IMR-90 (cell line): ENCODE data around the gene FOXK1. TPM values are rescaled to one million over a fixed set of nuclear protein-coding genes. Genes with fewer than 3 reads are reported as not detected.

Experiments used
- ATAC-seq: fragments of 200-7000 bp; cut with Tn5 transposase; 2 replicates; pipeline ENCODE4 v1.9.1; 2020; ENCODE audit warnings: low read depth, mild to moderate bottlenecking, moderate library complexity
- BruUV-seq: library from RNA; stranded (reverse); fragments of 400-500 nt; replicated peaks from 2 replicates; lab custom pipeline; 2021; lab: Mats Ljungman, UMichigan
- CTCF ChIA-PET: fragments of 300-600 bp; formaldehyde crosslinking; extraction: SDS; loops from one replicate; lab custom pipeline; 2021; ENCODE audit warnings: antibody characterized with exemption; lab: Yijun Ruan, JAX
- POLR2A ChIA-PET: fragments of 300-600 bp; sonication (Branson Sonifier 250); formaldehyde crosslinking; loops from one replicate; lab custom pipeline; 2022; ENCODE audit warnings: antibody characterized with exemption; ENCODE audit not compliant: unreplicated experiment; lab: Charles Lee
- DNase-seq: peaks from one replicate; pipeline ENCODE4 v3.0.0; 2013
- H2AFZ ChIP-seq: replicated peaks from 2 replicates; pipeline ENCODE3; 2013; ENCODE audit warnings: low read length, mild to moderate bottlenecking; ENCODE audit not compliant: poor library complexity
- H2AK5ac ChIP-seq: 2 replicates; pipeline ENCODE4 v1.6.1; 2013; ENCODE audit warnings: low read depth, low read length, inconsistent platforms
- H2AK9ac ChIP-seq: replicated peaks from 2 replicates; pipeline ENCODE3; 2013; ENCODE audit warnings: mild to moderate bottlenecking, low read depth, low read length, moderate library complexity; ENCODE audit not compliant: poor library complexity
- H2BK120ac ChIP-seq: 2 replicates; pipeline ENCODE4 v1.6.1; 2013; ENCODE audit warnings: low read depth, low read length, inconsistent platforms
- H2BK15ac ChIP-seq: 3 replicates; pipeline ENCODE4 v1.6.1; 2013; ENCODE audit warnings: low read depth, low read length, inconsistent platforms
- H2BK20ac ChIP-seq: 2 replicates; pipeline ENCODE4 v1.6.1; 2013; ENCODE audit warnings: low read depth, mild to moderate bottlenecking, inconsistent platforms, low read length, moderate library complexity
- H2BK5ac ChIP-seq: 2 replicates; pipeline ENCODE4 v1.6.1; 2013; ENCODE audit warnings: mild to moderate bottlenecking, low read depth, low read length, inconsistent platforms; ENCODE audit not compliant: poor library complexity, severe bottlenecking
- H3K14ac ChIP-seq: replicated peaks from 2 replicates; pipeline ENCODE4 v1.6.1; 2013; ENCODE audit warnings: low read depth, low read length, inconsistent platforms
- H3K18ac ChIP-seq: 2 replicates; pipeline ENCODE4 v1.6.1; 2013; ENCODE audit warnings: low read depth, low read length, control low read depth
- H3K23ac ChIP-seq: 2 replicates; pipeline ENCODE4 v1.6.1; 2013; ENCODE audit warnings: low read depth, low read length, inconsistent platforms
- H3K27ac ChIP-seq: 2 replicates; pipeline ENCODE4 v1.5.1; 2013; ENCODE audit warnings: mild to moderate bottlenecking, control low read depth, low read length; ENCODE audit not compliant: insufficient read depth
- H3K27me3 ChIP-seq: 2 replicates; pipeline ENCODE4 v1.6.1; 2013; ENCODE audit warnings: low read length; ENCODE audit not compliant: control insufficient read depth, insufficient read depth
- H3K36me3 ChIP-seq: 2 replicates; pipeline ENCODE4 v1.6.1; 2013; ENCODE audit warnings: low read length, mixed read lengths; ENCODE audit not compliant: control insufficient read depth, insufficient read depth
- H3K4ac ChIP-seq: 2 replicates; pipeline ENCODE4 v1.6.1; 2013; ENCODE audit warnings: low read depth, low read length, inconsistent platforms
- H3K4me1 ChIP-seq: 2 replicates; pipeline ENCODE4 v1.6.1; 2013; ENCODE audit warnings: low read length, mixed read lengths; ENCODE audit not compliant: control insufficient read depth, insufficient read depth
- H3K4me2 ChIP-seq: 2 replicates; pipeline ENCODE4 v1.6.1; 2013; ENCODE audit warnings: low read depth, mild to moderate bottlenecking, control low read depth, low read length, moderate library complexity
- H3K4me3 ChIP-seq: 2 replicates; pipeline ENCODE4 v1.5.1; 2013; ENCODE audit warnings: low read depth, mild to moderate bottlenecking, control low read depth, low read length, moderate library complexity; ENCODE audit not compliant: insufficient read depth
- H3K56ac ChIP-seq: 2 replicates; pipeline ENCODE4 v1.6.1; 2013; ENCODE audit warnings: low read length, inconsistent platforms; ENCODE audit not compliant: insufficient read depth; ENCODE audit errors: extremely low read depth
- H3K79me1 ChIP-seq, 2 experiments: 2 replicates each; pipeline ENCODE4 v1.6.1; 2013; ENCODE audit warnings: low read length in 2 of 2, inconsistent platforms in 1 of 2, low read depth in 1 of 2
- H3K9ac ChIP-seq: 2 replicates; pipeline ENCODE4 v1.6.1; 2013; ENCODE audit warnings: low read depth, low read length, control low read depth
- H3K9me1 ChIP-seq: 2 replicates; pipeline ENCODE4 v1.6.1; 2013; ENCODE audit warnings: low read length, inconsistent platforms; ENCODE audit not compliant: insufficient read depth
- H3K9me3 ChIP-seq: 2 replicates; pipeline ENCODE4 v1.6.1; 2013; ENCODE audit warnings: low read length; ENCODE audit not compliant: control insufficient read depth, insufficient read depth
- H4K20me1 ChIP-seq: 2 replicates; pipeline ENCODE4 v1.6.1; 2013; ENCODE audit warnings: low read length, inconsistent platforms; ENCODE audit not compliant: insufficient read depth
- H4K5ac ChIP-seq: 2 replicates; pipeline ENCODE4 v1.6.1; 2013; ENCODE audit warnings: mild to moderate bottlenecking, low read depth, low read length, control low read depth
- H4K8ac ChIP-seq, 2 experiments: 2 replicates each; pipeline ENCODE4 v1.6.1; 2013; ENCODE audit warnings: low read depth in 2 of 2, low read length in 2 of 2, control low read depth in 1 of 2, inconsistent platforms in 1 of 2
- H4K91ac ChIP-seq: 2 replicates; pipeline ENCODE4 v1.6.1; 2013; ENCODE audit warnings: low read depth, low read length, inconsistent platforms; ENCODE audit not compliant: insufficient read depth
- BHLHE40 ChIP-seq: fragments of 150-350 bp; IDR thresholded peaks from 2 replicates; pipeline ENCODE4 v1.6.1; 2016; ENCODE audit warnings: mild to moderate bottlenecking, low read depth, low read length
- CEBPB ChIP-seq: IDR thresholded peaks from 2 replicates; pipeline ENCODE4 v1.6.1; 2012; ENCODE audit warnings: low read depth, low read length, improper control_type of control experiment
- CHD1 ChIP-seq: IDR thresholded peaks from 2 replicates; pipeline ENCODE4 v1.6.1; 2012; ENCODE audit warnings: low read depth, low read length, improper control_type of control experiment
- MAFK ChIP-seq: IDR thresholded peaks from 2 replicates; pipeline ENCODE4 v1.6.1; 2012; ENCODE audit warnings: low read depth, low read length, improper control_type of control experiment
- MAZ ChIP-seq: IDR thresholded peaks from 2 replicates; pipeline ENCODE4 v1.6.1; 2012; ENCODE audit warnings: low read depth, mild to moderate bottlenecking, low read length, improper control_type of control experiment, moderate library complexity, borderline replicate concordance
- MXI1 ChIP-seq: IDR thresholded peaks from 2 replicates; pipeline ENCODE4 v1.6.1; 2012; ENCODE audit warnings: low read depth, mild to moderate bottlenecking, low read length, moderate library complexity, borderline replicate concordance
- NFE2L2 ChIP-seq: fragments of 150-350 bp; IDR thresholded peaks from 2 replicates; pipeline ENCODE4 v1.6.1; 2016; ENCODE audit warnings: low read depth, mild to moderate bottlenecking, low read length
- POLR2A ChIP-seq: IDR thresholded peaks from 2 replicates; pipeline ENCODE4 v1.6.1; 2012; ENCODE audit warnings: mild to moderate bottlenecking, low read depth, low read length
- RAD21 ChIP-seq: IDR thresholded peaks from 2 replicates; pipeline ENCODE4 v1.6.1; 2012; ENCODE audit warnings: low read length, improper control_type of control experiment
- RCOR1 ChIP-seq: IDR thresholded peaks from 2 replicates; pipeline ENCODE4 v1.6.1; 2012; ENCODE audit warnings: mild to moderate bottlenecking, low read length, improper control_type of control experiment; ENCODE audit not compliant: insufficient replicate concordance
- SMC3 ChIP-seq: fragments of 150-350 bp; IDR thresholded peaks from 2 replicates; pipeline ENCODE4 v1.6.1; 2016; ENCODE audit warnings: low read depth, mild to moderate bottlenecking, antibody characterized with exemption, low read length, moderate library complexity
- WGBS, 2 experiments: methylation state at CpG; one replicate each; pipeline versions ENCODE4 v1.1.5 to v1.1.7; 2013; ENCODE audit warnings: missing lambda C conversion rate in 2 of 2; ENCODE audit not compliant: insufficient read length in 1 of 2; ENCODE audit errors: extremely low coverage in 2 of 2; 5-methylcytosine and 5-hydroxymethylcytosine counted together
- dilution Hi-C: fragments of 300-500 bp; cut with HindIII; formaldehyde crosslinking; loops from one replicate; pipeline ENCODE4 v1.14.3; 2018; ENCODE audit warnings: low sequenced_read_pairs; ENCODE audit not compliant: unreplicated experiment
- in situ Hi-C: fragments of 300-500 bp; cut with MboI; formaldehyde crosslinking; loops from 3 replicates; pipeline ENCODE4 v1.14.3; 2019; ENCODE audit warnings: low sequenced_read_pairs, inconsistent platforms, mixed read lengths
- intact Hi-C: fragments of 100-400 bp; cut with micrococcal nuclease; formaldehyde crosslinking; loops from 2 replicates; pipeline ENCODE4 v1.10.0; 2022
- polyA plus RNA-seq, 3 experiments: library from polyadenylated mRNA; depleted of rRNA; stranded (reverse); fragments of >200 nt; gene quantifications; 2 replicates each; pipeline ENCODE4 v1.2.3, GENCODE V29; 2012; ENCODE audit warnings: low replicate concordance in 1 of 3
- total RNA-seq: library from RNA; depleted of rRNA; stranded (reverse); fragments of >200 nt; gene quantifications from 2 replicates; pipeline ENCODE4 v1.2.3, GENCODE V29; 2012
- TF ChIP-seq, protein P1 (sequence below): conservative IDR thresholded peaks from 2 replicates; pipeline ENCODE4 v1.5.1; 2012; ENCODE audit warnings: mild to moderate bottlenecking, low read depth, low read length, improper control_type of control experiment
- TF ChIP-seq, protein P2 (sequence below): fragments of 150-350 bp; IDR thresholded peaks from 2 replicates; pipeline ENCODE4 v1.6.1; 2016; ENCODE audit warnings: low read depth, mild to moderate bottlenecking, low read length, moderate library complexity, borderline replicate concordance

Gene FOXK1
- total and polyA plus RNA-seq, 2 of the 4 experiments (the other 2 are of a cell fraction) = 4.3 to 8.8 TPM

DNA sequence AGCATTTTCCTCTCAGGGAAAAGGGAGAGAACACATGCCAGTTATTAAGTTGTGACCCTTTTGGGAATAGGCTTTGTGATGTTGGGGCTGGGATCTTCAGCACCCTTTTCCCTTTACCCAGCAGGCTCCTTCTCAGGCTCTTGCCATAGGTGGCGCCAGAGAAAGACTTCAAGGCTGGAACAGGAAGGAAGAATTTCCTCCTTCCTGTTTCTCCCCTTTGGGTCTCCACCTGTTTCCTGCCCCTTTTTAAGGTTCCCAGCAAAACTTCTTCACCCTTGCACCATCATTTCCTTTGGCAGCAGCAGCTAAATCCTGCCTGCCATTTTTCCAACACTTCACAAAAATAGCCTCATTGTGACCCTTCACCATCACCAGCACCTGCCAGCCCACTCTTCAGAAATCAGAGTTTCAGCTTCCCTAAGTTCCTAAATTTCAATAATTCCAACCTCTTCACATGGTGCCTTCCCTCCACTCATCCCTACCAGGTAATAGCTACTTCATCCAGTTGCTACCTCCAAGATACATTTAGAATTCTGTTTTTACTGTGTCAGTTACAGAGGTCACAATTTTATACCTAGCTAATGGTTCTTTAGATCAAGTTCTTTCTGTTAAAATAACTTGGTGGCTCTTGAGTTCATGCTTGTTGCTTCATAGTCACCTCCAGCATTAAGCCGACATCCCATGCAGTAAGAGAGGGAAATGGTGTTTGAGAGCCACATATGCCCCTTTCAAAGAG, 22.4 kb upstream of the FOXK1 start:
- H4K91ac ChIP-seq = no peak overlapping the region
- CTCF ChIA-PET = no interaction called here

More for the DNA sequence above, 22.4 kb upstream of the FOXK1 start:
- intact Hi-C loops = no loop called here
- Histone ChIP-seq H4K20me1 (no peaks in the 10 kb centered on the region), H2BK120ac (no peak overlapping the region), H3K9me1 (0 out of 2 replicates have a peak, but pooled peaks cover 2% of the 10 kb centered on the region), H2AK9ac (no peak overlapping the region), H2BK20ac (no peak overlapping the region), H3K14ac (no peak overlapping the region), H3K4me2 (no peak overlapping the region), H3K36me3 (no peaks in the 10 kb centered on the region), H4K8ac (no peak overlapping the region), H3K18ac (no peak overlapping the region), H2BK15ac (no peak overlapping the region), H2AK5ac (no peak overlapping the region), H3K4me1 (peaks cover 4% of the 10 kb centered on the region), H3K27ac (no peak overlapping the region), H4K5ac (no peak overlapping the region), H3K9ac (no peak overlapping the region), H3K9me3 (peaks cover 8% of the 10 kb centered on the region), H3K4ac (no peak overlapping the region), H3K27me3 (no peaks in the 10 kb centered on the region), H3K79me1 (peaks cover 2 to 6% of the 10 kb centered on the region in 2 experiments; a peak in 2 of 4 replicates), H3K23ac (no peak overlapping the region), H2AFZ (no peak overlapping the region), H2BK5ac (no peak overlapping the region), H3K4me3 (no peak overlapping the region), H3K56ac (no peak overlapping the region)
- BruUV-seq = no TSS peak
- TF ChIP-seq NFE2L2 = no peak
- no peak for TF ChIP-seq SMC3
- TF ChIP-seq MXI1 = no peak
- TF ChIP-seq CHD1 = no peak
- TF ChIP-seq RCOR1 = no peak
- no peak for TF ChIP-seq RAD21
- TF ChIP-seq CEBPB = no peak
- no peak for TF ChIP-seq MAZ
- TF ChIP-seq, protein P1, sequence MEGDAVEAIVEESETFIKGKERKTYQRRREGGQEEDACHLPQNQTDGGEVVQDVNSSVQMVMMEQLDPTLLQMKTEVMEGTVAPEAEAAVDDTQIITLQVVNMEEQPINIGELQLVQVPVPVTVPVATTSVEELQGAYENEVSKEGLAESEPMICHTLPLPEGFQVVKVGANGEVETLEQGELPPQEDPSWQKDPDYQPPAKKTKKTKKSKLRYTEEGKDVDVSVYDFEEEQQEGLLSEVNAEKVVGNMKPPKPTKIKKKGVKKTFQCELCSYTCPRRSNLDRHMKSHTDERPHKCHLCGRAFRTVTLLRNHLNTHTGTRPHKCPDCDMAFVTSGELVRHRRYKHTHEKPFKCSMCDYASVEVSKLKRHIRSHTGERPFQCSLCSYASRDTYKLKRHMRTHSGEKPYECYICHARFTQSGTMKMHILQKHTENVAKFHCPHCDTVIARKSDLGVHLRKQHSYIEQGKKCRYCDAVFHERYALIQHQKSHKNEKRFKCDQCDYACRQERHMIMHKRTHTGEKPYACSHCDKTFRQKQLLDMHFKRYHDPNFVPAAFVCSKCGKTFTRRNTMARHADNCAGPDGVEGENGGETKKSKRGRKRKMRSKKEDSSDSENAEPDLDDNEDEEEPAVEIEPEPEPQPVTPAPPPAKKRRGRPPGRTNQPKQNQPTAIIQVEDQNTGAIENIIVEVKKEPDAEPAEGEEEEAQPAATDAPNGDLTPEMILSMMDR = no peak
- TF ChIP-seq BHLHE40 = no peak
- TF ChIP-seq, protein P2, sequence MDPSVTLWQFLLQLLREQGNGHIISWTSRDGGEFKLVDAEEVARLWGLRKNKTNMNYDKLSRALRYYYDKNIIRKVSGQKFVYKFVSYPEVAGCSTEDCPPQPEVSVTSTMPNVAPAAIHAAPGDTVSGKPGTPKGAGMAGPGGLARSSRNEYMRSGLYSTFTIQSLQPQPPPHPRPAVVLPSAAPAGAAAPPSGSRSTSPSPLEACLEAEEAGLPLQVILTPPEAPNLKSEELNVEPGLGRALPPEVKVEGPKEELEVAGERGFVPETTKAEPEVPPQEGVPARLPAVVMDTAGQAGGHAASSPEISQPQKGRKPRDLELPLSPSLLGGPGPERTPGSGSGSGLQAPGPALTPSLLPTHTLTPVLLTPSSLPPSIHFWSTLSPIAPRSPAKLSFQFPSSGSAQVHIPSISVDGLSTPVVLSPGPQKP = no peak
- TF ChIP-seq POLR2A = no peak
- no peak for TF ChIP-seq MAFK
- DNase-seq (no peak), ATAC-seq (no peak)
- dilution Hi-C loops = no loop called here
- WGBS, 2 experiments = 50% methylated on average over 1 of the region's 2 CpGs; no CpG with 5 or more reads in 1 of the 2 experiments
- POLR2A ChIA-PET = no interaction called here
- in situ Hi-C loops = no loop called here
